RWPE2 (cell line): ENCODE measurements around the gene TNPO1.

Experiments
- ATAC-seq: fragments of 200-7000 bp; cut with Tn5 transposase; 3 replicates; pipeline ENCODE4 v1.9.1; 2021; ENCODE audit warnings: low read depth
- DNase-seq: peaks from one replicate; pipeline ENCODE4 v3.0.0-alpha.2; 2020; ENCODE audit warnings: low spot score
- H3K27ac ChIP-seq: fragments of 450-650 bp; 2 replicates; pipeline ENCODE4 v1.5.1; 2017; ENCODE audit warnings: mild to moderate bottlenecking; ENCODE audit not compliant: poor library complexity, severe bottlenecking
- H3K27me3 ChIP-seq: fragments of 250-450 bp; sonication (Bioruptor Pico); 2 replicates; pipeline ENCODE4 v1.5.1; 2021; ENCODE audit warnings: mild to moderate bottlenecking, moderate library complexity; ENCODE audit not compliant: insufficient read depth, poor library complexity, severe bottlenecking
- H3K36me3 ChIP-seq: fragments of 250-450 bp; sonication (Bioruptor Pico); 2 replicates; pipeline ENCODE4 v1.5.1; 2020; ENCODE audit warnings: low read depth, mild to moderate bottlenecking, moderate library complexity
- H3K4me1 ChIP-seq: fragments of 250-450 bp; sonication (Bioruptor Pico); 2 replicates; pipeline ENCODE4 v1.5.1; 2021; ENCODE audit warnings: mild to moderate bottlenecking, moderate library complexity; ENCODE audit not compliant: insufficient read depth, poor library complexity, severe bottlenecking
- H3K4me3 ChIP-seq: fragments of 250-450 bp; sonication (Bioruptor Pico); 2 replicates; pipeline ENCODE4 v1.5.1; 2021; ENCODE audit warnings: mild to moderate bottlenecking, moderate library complexity; ENCODE audit not compliant: severe bottlenecking
- H3K9me3 ChIP-seq: fragments of 250-450 bp; sonication (Bioruptor Pico); 2 replicates; pipeline ENCODE4 v1.5.1; 2021; ENCODE audit warnings: mild to moderate bottlenecking, moderate library complexity; ENCODE audit not compliant: severe bottlenecking
- CTCF ChIP-seq: fragments of 450-650 bp; IDR thresholded peaks from one replicate; pipeline ENCODE4 v1.5.1; 2017; ENCODE audit warnings: mild to moderate bottlenecking, moderate library complexity; ENCODE audit not compliant: poor library complexity, severe bottlenecking

TNPO1 gene

GRCh38 chr5:72878854-72879253, 62.4 kb downstream of the TNPO1 start:
- no peak for TF ChIP-seq CTCF
- H3K27ac ChIP-seq = no peak overlapping the region
- ATAC-seq (no peak), DNase-seq (no peak)
- peaks cover 100% of the 10 kb centered on the region for H3K36me3 ChIP-seq
- H3K27me3 ChIP-seq = no peaks in the 10 kb centered on the region
- H3K4me1 ChIP-seq = no peaks in the 10 kb centered on the region
- no peak overlapping the region for H3K4me3 ChIP-seq
- H3K9me3 ChIP-seq = no peaks in the 10 kb centered on the region

GRCh38 chr5:72882989-72883388, 66.5 kb downstream of the TNPO1 start:
- H3K27me3 ChIP-seq = no peaks in the 10 kb centered on the region
- DNase-seq (no peak), ATAC-seq (no peak)
- TF ChIP-seq CTCF = no peak
- no peaks in the 10 kb centered on the region for H3K9me3 ChIP-seq
- no peaks in the 10 kb centered on the region for H3K4me1 ChIP-seq
- no peak overlapping the region for H3K4me3 ChIP-seq
- H3K36me3 ChIP-seq = peaks cover 97% of the 10 kb centered on the region
- H3K27ac ChIP-seq = no peak overlapping the region

- H3K4me1 ChIP-seq = no peaks in the 10 kb centered on the region
- no peaks in the 10 kb centered on the region for H3K9me3 ChIP-seq
- no peak for ATAC-seq
- no peak overlapping the region for H3K27ac ChIP-seq
- H3K4me3 ChIP-seq = no peak overlapping the region
- no peak for TF ChIP-seq CTCF
- H3K36me3 ChIP-seq = peaks cover 97% of the 10 kb centered on the region
- no peaks in the 10 kb centered on the region for H3K27me3 ChIP-seq
- no peak for DNase-seq
Measured at GRCh38 chr5:72883850-72884249, 67.4 kb downstream of the TNPO1 start.

- Histone ChIP-seq H3K36me3 (peaks cover 97% of the 10 kb centered on the region), H3K27ac (no peak overlapping the region), H3K27me3 (no peaks in the 10 kb centered on the region), H3K4me1 (no peaks in the 10 kb centered on the region), H3K9me3 (no peaks in the 10 kb centered on the region), H3K4me3 (no peak overlapping the region)
- ATAC-seq (no peak), DNase-seq (no peak)
- no peak for TF ChIP-seq CTCF
Measured at GRCh38 chr5:72884892-72885291, 68.4 kb downstream of the TNPO1 start.

- ATAC-seq = no peak
- Histone ChIP-seq H3K4me1 (no peaks in the 10 kb centered on the region), H3K4me3 (no peak overlapping the region), H3K27ac (no peak overlapping the region), H3K36me3 (peaks cover 97% of the 10 kb centered on the region), H3K27me3 (no peaks in the 10 kb centered on the region), H3K9me3 (no peaks in the 10 kb centered on the region)
- DNase-seq = no peak
- no peak for TF ChIP-seq CTCF
Measured at GRCh38 chr5:72885824-72886223, 69.4 kb downstream of the TNPO1 start.
